ENCODE measurements around the gene SKI. TPM values are rescaled to one million over a fixed set of nuclear protein-coding genes. Genes with fewer than 3 reads are reported as not detected.

Gene SKI
- total RNA-seq, 1 donor = 48.9 TPM

DNA sequence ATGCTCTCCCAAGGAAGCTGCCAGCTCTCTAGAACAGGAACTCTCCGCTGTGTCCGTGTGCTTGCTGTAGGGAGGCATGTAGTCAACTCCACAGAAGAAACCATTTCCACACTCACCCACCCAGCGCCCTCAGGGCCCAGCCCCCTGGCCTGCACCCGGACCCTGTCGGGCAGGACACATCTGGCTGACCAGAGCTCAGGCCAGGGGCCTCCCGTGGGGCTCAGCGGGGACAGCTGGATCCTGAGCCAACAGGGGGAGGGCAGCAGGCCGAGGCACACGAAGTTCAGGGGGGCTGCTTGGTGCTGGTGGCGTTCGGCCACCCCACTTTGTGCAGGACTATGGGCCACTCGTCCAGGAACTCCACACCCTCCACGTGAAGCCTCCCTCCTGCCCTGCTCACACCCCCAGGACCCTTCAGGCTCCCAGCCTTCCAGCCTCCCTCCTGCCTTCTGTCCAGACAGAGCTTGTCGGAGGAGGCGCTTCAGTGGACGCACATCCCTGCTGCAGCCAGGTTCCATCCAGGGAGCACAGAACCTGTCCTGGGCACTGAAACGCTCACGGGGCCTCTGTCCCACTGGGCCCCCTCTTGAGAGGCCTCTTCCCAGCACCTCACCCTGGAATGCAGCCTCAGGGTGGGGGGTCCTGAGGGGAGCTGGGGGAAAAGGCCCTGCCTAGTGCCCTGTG lies 18.6 kb upstream of the SKI start:
- Histone ChIP-seq H3K27ac (ENCODE audit: low read depth, low read length) (no peak overlapping the region), H3K4me1 (ENCODE audit: insufficient read depth, low read length) (peaks cover 51% of the 10 kb centered on the region), H3K4me2 (ENCODE audit: insufficient read depth, low read length) (peak overlapping the region; percentile 81), H4K20me1 (ENCODE audit: insufficient read depth, low read length) (no peaks in the 10 kb centered on the region), H3K27me3 (ENCODE audit: insufficient read depth, low read length) (no peaks in the 10 kb centered on the region), H3K79me2 (ENCODE audit: insufficient read depth, low read length) (peaks cover 2% of the 10 kb centered on the region), H3K4me3 (ENCODE audit: insufficient read depth, low read length) (no peak overlapping the region), H3K36me3 (ENCODE audit: insufficient read depth, low read length) (no peaks in the 10 kb centered on the region), H2AFZ (ENCODE audit: low read length) (no peak overlapping the region), H3K9me3 (ENCODE audit: low read depth, low read length) (no peaks in the 10 kb centered on the region)
- TF ChIP-seq, protein P1, sequence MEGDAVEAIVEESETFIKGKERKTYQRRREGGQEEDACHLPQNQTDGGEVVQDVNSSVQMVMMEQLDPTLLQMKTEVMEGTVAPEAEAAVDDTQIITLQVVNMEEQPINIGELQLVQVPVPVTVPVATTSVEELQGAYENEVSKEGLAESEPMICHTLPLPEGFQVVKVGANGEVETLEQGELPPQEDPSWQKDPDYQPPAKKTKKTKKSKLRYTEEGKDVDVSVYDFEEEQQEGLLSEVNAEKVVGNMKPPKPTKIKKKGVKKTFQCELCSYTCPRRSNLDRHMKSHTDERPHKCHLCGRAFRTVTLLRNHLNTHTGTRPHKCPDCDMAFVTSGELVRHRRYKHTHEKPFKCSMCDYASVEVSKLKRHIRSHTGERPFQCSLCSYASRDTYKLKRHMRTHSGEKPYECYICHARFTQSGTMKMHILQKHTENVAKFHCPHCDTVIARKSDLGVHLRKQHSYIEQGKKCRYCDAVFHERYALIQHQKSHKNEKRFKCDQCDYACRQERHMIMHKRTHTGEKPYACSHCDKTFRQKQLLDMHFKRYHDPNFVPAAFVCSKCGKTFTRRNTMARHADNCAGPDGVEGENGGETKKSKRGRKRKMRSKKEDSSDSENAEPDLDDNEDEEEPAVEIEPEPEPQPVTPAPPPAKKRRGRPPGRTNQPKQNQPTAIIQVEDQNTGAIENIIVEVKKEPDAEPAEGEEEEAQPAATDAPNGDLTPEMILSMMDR (IDR thresholded peaks at IDR 0.05; ENCODE audit: extremely low read depth, low read depth, low read length) = no peak
- DNase-seq (ENCODE audit: insufficient read length, low spot score, missing footprints) = no peak

GRCh38 chr1:2210084-2210653 lies 17.9 kb upstream of the SKI start:
- Histone ChIP-seq H3K27ac (ENCODE audit: low read depth, low read length) (no peak overlapping the region), H3K9me3 (ENCODE audit: low read depth, low read length) (no peaks in the 10 kb centered on the region), H3K4me3 (ENCODE audit: insufficient read depth, low read length) (no peak overlapping the region), H3K36me3 (ENCODE audit: insufficient read depth, low read length) (no peaks in the 10 kb centered on the region), H3K4me2 (ENCODE audit: insufficient read depth, low read length) (no peak overlapping the region), H4K20me1 (ENCODE audit: insufficient read depth, low read length) (no peaks in the 10 kb centered on the region), H2AFZ (ENCODE audit: low read length) (no peak overlapping the region), H3K27me3 (ENCODE audit: insufficient read depth, low read length) (no peaks in the 10 kb centered on the region), H3K4me1 (ENCODE audit: insufficient read depth, low read length) (peaks cover 54% of the 10 kb centered on the region), H3K79me2 (ENCODE audit: insufficient read depth, low read length) (peaks cover 2% of the 10 kb centered on the region)
- TF ChIP-seq, protein P1 (IDR thresholded peaks at IDR 0.05; ENCODE audit: extremely low read depth, low read depth, low read length) = no peak
- DNase-seq (ENCODE audit: insufficient read length, low spot score, missing footprints) = no peak

GRCh38 chr1:2210786-2211185 lies 17.3 kb upstream of the SKI start:
- H4K20me1 ChIP-seq (ENCODE audit: insufficient read depth, low read length) = no peaks in the 10 kb centered on the region
- no peaks in the 10 kb centered on the region for H3K36me3 ChIP-seq (ENCODE audit: insufficient read depth, low read length)
- no peak overlapping the region for H3K27ac ChIP-seq (ENCODE audit: low read depth, low read length)
- DNase-seq (ENCODE audit: insufficient read length, low spot score, missing footprints) = no peak
- no peak overlapping the region for H3K4me3 ChIP-seq (ENCODE audit: insufficient read depth, low read length)
- no peaks in the 10 kb centered on the region for H3K9me3 ChIP-seq (ENCODE audit: low read depth, low read length)
- no peak overlapping the region for H2AFZ ChIP-seq (ENCODE audit: low read length)
- TF ChIP-seq, protein P1 (IDR thresholded peaks at IDR 0.05; ENCODE audit: extremely low read depth, low read depth, low read length) = no peak
- H3K4me2 ChIP-seq (ENCODE audit: insufficient read depth, low read length) = no peak overlapping the region
- peaks cover 2% of the 10 kb centered on the region for H3K79me2 ChIP-seq (ENCODE audit: insufficient read depth, low read length)
- no peaks in the 10 kb centered on the region for H3K27me3 ChIP-seq (ENCODE audit: insufficient read depth, low read length)
- peaks cover 54% of the 10 kb centered on the region for H3K4me1 ChIP-seq (ENCODE audit: insufficient read depth, low read length)

- Histone ChIP-seq H2AFZ (ENCODE audit: low read length) (peak overlapping the region; percentile 80), H3K4me1 (ENCODE audit: insufficient read depth, low read length) (peaks cover 49% of the 10 kb centered on the region), H3K4me2 (ENCODE audit: insufficient read depth, low read length) (peak overlapping the region; percentile 70), H3K36me3 (ENCODE audit: insufficient read depth, low read length) (no peaks in the 10 kb centered on the region), H3K79me2 (ENCODE audit: insufficient read depth, low read length) (peaks cover 2% of the 10 kb centered on the region), H3K27me3 (ENCODE audit: insufficient read depth, low read length) (no peaks in the 10 kb centered on the region), H3K9me3 (ENCODE audit: low read depth, low read length) (no peaks in the 10 kb centered on the region), H4K20me1 (ENCODE audit: insufficient read depth, low read length) (no peaks in the 10 kb centered on the region), H3K27ac (ENCODE audit: low read depth, low read length) (peak overlapping the region; percentile 99), H3K4me3 (ENCODE audit: insufficient read depth, low read length) (peak overlapping the region; percentile 57)
- TF ChIP-seq, protein P1 (IDR thresholded peaks at IDR 0.05; ENCODE audit: extremely low read depth, low read depth, low read length) = no peak
- DNase-seq (ENCODE audit: insufficient read length, low spot score, missing footprints) = no peak
These were observed 15.9 kb upstream of the SKI start for GRCh38 chr1:2212274-2212531.
